Stimulated activated CD4-positive, alpha-beta T cell treated with anti-CD3 and anti-CD28 coated beads, Interleukin-12 subunit alpha, Interleukin-12 subunit beta, amount 100 ng/mL, for 48 hours (primary cell): Measurements from ENCODE around the gene RNF31.

Experiments used
- DNase-seq, 3 donors: peaks; one replicate each; pipeline ENCODE4 v3.0.0-alpha.2; 2020; ENCODE audit warnings: low read depth in 2 of 3, low spot score in 1 of 3

Gene RNF31

DNA sequence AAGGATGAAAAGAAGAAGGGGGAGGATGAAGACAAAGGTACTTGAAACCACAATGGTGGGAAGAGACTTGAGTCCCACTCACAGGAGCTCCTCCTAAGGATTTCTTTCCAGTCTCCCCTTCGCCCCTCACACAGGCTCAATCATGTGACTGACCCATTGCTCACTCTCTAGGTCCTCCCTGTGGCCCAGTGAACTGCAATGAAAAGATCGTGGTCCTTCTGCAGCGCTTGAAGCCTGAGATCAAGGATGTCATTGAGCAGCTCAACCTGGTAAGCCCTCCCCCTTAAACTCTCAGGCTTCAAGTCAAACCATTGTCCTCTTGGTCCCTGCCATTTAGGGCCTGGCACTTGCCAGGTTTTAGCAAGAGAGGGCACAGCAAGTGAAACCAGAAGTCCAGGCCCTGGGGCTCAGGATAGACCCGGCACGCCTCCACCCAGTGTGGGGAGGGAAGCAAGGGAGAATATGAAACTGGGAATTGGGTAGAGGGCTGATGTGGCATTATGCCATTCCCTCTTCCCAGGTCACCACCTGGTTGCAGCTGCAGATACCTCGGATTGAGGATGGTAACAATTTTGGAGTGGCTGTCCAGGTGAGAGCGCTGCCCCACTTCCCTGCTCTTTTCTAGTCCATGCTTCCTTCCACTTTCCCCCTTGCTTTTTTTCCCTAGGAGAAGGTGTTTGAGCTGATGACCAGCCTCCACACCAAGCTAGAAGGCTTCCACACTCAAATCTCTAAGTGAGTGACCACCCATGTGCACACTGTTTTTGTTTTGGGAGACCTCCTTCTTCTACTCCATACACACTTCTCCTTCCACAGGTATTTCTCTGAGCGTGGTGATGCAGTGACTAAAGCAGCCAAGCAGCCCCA is 9.5 kb upstream of the RNF31 start:
- no peak for DNase-seq

DNA sequence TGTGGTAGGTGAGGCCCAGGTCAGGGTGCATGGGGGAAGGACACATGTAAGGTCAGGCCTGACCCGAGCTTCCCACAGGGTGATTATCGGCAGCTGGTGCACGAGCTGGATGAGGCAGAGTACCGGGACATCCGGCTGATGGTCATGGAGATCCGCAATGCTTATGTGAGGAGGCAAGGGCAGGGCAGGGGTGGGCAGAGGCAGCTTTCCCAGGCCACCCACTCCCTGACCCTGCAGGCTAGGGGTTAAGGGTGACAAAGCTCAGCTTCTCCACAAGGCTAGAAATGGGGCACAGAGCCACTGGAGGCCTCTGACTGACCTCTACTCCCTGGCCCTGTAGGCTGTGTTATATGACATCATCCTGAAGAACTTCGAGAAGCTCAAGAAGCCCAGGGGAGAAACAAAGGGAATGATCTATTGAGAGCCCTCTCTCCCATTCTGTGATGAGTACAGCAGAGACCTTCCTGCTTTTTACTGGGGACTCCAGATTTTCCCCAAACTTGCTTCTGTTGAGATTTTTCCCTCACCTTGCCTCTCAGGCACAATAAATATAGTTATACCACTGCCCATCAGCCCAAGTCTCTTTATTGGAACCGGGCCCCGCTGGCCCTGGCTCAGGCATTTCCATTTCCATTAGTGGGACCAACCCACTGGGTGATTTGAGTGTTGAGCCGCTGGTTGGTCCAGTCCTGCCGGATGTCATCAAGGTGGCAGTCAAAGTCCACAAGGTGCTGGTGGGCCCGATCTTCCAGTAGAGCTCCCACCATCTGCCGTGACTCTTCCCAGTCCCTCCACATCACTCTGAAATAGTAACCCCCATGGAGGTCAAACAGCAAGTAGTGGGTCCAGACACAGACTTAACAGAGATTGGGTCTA is 8.7 kb upstream of the RNF31 start:
- no peak for DNase-seq

DNA sequence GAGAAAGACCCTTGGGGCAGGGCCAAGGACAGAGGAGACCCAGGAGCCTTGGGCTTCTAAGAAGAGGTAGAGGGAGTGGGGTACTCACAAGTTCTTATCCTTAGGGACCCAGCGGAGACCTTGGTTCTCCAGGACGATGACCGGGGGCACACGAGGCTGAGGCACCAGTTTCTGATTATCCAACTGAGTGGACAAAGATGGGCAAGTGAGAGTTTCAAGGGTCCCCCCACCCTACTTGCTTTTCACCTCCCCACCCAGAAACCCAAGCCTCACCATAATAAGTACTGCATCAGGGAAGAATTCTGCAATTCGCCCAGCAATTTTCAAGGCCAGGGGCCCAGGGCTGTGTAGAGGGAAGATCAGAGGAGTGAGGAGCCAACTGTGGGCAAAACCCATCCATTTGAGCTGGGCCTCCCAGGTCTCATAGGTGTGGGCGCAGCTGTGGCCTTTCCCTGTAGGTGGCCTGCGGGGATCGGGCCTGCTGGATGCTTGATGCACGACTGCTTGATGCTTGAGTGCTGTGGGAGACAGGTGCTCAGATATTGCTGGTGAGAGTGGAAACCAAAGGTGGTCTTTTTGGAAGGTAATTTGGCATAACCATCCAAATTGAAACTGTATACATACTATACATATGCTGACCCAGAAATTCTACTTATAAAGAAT is 7.9 kb upstream of the RNF31 start:
- no peak for DNase-seq

DNA sequence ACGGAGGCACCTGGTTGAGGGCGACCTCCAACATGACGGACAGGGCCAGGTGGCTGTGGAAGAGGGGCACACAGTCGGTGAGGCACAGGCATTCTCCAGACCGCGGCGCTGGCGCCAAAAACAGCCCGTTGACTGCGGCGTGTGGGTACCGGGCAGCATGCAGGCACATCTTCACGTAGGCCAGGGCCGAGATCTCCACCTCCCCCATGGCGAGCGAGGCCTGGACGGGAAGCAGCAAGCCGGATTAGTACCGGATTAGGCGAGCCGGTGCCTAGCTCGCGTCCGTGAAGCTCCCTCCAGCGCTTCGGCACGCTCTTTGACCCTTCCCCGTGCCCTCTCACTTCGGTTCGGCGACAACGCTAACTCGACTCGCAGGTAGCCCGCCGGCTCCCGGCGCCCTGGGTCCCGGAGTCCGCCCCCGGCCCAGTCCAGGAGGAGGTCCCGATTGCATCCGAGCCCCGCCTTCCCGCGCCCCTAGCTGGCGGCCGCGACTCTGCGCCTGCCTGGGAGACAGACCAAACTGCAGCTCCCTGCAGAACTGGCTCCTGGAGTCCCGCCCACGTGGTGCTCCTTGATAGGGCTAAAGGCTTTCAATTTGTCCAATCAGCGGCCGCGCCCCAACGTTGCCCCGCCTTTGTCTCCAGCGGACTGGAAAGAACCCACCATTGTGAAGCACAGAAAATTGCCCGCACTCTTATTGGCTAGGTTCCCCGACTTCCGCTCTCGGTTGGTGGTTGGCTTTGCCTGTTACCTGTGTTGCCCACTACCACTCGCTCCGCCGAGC is 6.0 kb upstream of the RNF31 start, which contains the start of gene EMC9:
EMC9 (minus strand) TSS at position 495 of the 784 bp plus-strand sequence; CDS start at position 208, 287 bp downstream.
- DNase-seq: peak; percentile 99 to 100 (median 100)

DNA sequence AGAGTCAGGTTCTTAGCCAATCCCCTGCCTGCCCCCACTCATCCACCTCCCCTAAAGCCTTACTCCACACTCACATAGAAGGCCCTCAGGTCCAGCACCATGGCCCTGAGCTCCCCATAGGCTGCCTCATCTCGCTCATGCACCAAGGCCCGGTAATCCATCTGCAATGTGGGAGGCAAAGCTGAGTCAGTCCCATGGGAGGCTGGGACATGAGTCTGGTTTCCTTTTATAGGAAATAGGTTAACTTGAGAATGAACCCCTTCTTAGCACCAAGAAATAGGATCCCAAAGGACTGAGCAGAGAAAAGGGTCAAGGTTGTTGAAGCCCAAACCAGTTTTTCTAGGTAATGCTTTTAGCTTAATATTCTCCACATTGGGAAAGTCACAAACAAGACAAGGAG is 3.8 kb upstream of the RNF31 start:
- DNase-seq: no peak

DNA sequence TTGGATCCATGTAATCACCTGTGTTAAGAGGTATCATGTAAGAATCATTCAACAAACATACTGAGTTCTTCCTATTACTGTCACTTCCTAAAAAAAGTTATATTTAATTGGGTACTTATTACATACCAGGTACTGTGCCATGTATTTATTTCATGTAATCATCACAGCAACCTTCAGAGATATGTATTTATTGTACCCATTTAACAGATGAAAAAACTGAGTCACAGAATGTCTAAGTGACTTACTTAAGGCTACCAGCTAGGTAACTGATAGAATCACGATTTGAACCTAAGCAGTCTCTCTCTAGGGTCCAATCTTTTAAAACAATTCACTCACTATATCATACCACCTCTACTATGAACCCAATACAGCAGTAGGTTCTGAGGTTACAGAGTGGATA is 2.8 kb upstream of the RNF31 start:
- no peak for DNase-seq

DNA sequence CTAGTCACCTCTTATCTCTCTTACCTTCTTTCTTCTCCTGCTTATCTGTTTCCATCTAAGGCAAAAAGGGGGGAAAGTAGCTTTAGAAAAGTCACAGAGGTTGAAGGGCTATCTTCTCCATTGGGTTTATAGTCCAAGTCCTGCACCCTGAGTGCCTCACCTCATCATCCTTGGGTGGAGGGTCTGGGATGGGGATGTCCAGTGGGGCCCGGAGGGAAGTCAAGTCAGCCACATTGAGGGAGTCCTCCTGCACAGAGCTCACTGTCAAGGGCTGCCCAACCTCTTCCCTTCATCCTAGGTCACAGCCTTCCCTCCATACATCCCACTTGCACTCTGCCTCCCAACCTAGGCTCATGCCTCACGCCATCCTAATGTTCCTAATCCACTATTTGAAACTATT is 2.1 kb upstream of the RNF31 start:
- DNase-seq: no peak

DNA sequence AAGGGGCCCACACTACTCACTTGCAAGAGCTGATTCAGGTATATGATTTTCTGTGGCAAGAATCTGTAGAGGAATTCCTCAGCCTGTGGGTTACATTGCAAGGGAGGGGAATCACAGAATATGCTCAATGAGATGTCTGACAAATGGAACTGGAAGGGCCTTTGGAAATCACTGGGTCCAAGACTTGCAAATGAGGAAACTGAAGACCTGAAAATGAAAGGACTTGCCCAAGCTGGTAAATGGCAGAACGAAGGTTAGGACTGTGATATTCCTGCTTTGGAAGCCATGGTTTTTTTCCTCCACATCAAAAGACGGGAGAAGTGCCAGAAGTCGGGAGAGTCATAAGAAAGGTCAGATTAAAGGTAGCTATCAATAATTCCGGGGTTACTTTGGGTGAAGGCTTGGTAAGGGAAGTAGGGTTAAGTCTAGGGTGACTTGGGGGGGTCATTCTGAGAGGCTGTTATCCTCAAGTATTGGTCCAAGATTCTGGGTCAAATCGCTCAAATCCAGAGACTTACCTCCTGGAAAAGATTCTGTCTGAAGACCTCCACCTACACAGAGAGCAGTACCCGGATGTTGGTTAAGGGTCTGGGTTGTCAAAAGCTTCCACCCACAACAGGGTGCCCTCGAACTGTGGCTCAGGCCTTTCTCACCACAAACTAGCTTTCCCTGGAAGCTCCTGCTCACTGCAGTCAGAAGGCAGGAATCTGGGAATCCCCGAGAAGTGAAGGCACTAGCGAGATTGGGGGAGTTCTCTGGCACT is 1.4 kb upstream of the RNF31 start:
- DNase-seq: no peak

DNA sequence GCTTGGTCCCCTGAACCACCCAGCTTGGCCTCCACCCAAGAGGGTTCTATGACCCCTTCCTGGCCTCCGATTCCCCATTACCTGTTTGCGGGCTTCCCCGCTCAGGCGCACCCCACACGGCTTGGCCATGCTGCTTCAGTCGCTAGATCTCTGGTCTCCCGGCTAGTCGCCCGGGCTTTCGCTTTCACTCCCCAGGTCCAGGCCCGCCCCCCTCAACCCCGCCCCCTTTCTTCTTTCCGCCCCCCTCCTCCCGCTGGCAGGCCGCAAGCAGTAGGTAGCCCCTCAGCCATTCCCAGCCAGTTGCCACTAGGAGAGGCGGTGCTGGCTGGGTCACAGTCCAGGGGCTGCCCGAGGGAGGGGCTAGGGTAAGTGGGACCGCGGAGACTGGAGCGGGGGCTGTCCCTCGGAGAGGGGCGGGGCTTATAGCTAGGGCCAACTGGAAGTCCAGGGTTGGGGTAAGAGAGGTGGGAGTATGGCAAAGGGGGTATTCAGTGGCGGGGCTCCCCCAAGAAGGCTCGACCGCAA is 783 bp upstream of the RNF31 start, which contains the start of gene PSME2:
PSME2 (minus strand) TSS at position 158 of the 525 bp plus-strand sequence; CDS start at position 129, 29 bp downstream.
- DNase-seq: peak; percentile 85 to 92 (median 92)

DNA sequence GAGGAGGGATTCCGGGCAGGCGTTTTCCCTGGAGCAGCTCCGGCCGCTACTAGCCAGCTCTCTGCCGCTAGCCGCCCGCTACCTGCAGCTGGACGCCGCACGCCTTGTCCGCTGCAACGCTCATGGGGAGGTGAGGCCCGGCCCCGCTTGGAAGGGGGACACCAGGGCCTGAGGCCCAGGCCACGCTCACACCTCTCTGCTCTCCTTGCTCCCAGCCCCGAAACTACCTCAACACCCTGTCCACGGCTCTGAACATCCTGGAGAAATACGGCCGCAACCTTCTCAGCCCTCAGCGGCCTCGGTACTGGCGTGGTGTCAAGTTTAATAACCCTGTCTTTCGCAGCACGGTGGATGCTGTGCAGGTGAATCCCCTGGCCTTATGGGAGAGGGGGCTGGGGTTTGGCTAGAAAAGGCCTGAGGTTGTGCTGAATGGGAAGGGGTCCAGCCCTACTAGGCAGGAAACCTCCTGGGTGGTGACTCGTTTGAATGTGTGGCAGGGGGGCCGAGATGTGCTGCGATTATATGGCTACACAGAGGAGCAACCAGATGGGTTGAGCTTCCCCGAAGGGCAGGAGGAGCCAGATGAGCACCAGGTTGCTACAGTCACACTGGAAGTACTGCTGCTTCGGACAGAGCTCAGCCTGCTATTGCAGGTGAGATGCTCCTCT is 597 bp downstream of the RNF31 start:
- DNase-seq: no peak

DNA sequence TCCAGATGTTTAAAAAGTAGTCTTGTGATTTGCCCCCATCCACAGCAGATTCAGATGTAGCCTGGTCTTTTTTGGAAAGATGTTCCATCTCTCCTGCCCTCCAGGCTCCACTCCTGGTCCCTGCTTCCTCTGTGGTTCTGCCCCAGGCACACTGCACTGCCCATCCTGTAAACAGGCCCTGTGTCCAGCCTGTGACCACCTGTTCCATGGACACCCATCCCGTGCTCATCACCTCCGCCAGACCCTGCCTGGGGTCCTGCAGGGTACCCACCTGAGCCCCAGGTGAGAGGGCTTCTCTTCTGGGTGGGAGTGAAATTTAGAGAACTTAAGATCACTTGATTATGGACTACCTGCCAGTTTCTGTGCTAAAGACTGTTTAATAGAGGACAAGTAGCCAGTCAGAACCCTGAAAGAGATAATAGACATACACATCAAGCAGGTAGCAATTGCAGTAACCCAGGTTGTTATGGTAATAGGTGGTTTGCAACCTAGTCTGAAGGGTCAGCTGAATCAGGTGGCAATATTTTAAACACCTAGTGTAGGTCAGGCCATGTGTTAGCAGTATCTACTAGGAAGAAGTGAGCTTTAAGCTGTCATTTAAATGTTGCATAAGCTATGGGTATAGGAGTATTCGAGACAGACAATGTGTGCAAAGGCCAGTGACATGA is 2.1 kb downstream of the RNF31 start:
- DNase-seq: no peak

DNA sequence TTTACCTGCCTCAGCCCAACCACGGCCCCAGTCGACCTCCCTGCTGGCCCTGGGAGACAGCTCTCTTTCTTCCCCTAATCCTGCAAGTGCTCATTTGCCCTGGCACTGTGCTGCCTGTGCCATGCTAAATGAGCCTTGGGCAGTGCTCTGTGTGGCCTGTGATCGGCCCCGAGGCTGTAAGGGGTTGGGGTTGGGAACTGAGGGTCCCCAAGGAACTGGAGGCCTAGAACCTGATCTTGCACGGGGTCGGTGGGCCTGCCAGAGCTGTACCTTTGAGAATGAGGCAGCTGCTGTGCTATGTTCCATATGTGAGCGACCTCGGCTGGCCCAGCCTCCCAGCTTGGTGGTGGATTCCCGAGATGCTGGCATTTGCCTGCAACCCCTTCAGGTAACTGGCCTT is 2.8 kb downstream of the RNF31 start:
- no peak for DNase-seq

DNA sequence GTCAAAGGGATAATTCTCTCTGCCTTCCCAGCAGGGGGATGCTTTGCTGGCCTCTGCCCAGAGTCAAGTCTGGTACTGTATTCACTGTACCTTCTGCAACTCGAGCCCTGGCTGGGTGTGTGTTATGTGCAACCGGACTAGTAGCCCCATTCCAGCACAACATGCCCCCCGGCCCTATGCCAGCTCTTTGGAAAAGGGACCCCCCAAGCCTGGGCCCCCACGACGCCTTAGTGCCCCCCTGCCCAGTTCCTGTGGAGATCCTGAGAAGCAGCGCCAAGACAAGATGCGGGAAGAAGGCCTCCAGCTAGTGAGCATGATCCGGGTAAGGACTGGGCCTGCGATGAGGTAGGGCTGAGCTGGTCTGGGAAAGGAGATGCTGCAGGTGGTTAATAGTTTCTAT is 3.3 kb downstream of the RNF31 start:
- no peak for DNase-seq

DNA sequence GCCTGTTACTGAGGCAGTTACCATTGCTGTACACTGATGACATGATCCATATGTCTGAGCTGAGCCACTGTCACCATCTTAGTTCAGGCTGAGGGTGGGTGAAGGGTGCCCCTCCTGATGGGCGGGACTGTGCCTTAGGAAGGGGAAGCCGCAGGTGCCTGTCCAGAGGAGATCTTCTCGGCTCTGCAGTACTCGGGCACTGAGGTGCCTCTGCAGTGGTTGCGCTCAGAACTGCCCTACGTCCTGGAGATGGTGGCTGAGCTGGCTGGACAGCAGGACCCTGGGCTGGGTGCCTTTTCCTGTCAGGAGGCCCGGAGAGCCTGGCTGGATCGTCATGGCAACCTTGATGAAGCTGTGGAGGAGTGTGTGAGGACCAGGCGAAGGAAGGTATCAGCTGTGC is 3.7 kb downstream of the RNF31 start:
- DNase-seq: no peak

DNA sequence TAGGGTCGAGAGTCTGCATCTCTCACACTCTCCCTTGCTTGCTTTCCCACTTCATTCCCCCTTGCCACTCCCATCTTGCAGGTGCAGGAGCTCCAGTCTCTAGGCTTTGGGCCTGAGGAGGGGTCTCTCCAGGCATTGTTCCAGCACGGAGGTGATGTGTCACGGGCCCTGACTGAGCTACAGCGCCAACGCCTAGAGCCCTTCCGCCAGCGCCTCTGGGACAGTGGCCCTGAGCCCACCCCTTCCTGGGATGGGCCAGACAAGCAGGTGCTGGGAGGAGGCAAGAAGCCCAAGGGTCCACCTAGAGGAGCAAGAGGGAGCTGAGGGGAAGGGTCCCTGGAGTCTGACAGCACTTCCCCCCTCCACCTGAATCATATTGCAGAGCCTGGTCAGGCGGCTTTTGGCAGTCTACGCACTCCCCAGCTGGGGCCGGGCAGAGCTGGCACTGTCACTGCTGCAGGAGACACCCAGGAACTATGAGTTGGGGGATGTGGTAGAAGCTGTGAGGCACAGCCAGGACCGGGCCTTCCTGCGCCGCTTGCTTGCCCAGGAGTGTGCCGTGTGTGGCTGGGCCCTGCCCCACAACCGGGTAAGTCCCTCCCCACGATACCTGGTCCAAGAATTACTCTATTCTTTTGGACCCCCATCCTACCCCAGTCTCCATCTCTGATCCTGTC is 4.2 kb downstream of the RNF31 start:
- no peak for DNase-seq

DNA sequence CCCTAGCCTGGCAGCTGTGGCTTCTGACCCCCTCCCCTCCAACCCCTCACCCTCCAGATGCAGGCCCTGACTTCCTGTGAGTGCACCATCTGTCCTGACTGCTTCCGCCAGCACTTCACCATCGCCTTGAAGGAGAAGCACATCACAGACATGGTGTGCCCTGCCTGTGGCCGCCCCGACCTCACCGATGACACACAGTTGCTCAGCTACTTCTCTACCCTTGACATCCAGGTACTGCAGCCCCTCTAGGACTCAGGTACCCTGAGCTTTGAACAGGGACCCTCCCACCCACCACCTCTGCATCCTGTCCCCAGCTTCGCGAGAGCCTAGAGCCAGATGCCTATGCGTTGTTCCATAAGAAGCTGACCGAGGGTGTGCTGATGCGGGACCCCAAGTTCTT is 7.8 kb downstream of the RNF31 start:
- no peak for DNase-seq

DNA sequence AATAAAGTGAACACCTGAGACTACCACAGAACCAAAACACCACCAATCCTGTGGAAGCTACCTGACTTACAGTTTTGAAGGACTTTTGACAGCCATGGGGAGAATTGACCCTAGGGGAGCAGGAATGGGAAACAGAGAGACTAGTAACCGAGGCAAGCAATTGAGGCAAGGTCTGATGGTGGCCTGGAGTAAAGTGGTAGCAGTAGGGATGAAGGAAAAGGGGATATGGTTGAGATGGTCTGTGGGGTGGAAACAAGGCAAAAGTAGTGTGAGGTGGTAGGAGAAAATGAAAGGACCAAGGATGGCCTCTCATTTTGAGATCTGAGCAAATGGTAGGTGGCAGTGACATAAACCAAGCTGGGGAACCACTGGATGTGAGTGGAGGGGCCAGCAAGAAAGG is 9.5 kb downstream of the RNF31 start:
- DNase-seq: no peak

DNA sequence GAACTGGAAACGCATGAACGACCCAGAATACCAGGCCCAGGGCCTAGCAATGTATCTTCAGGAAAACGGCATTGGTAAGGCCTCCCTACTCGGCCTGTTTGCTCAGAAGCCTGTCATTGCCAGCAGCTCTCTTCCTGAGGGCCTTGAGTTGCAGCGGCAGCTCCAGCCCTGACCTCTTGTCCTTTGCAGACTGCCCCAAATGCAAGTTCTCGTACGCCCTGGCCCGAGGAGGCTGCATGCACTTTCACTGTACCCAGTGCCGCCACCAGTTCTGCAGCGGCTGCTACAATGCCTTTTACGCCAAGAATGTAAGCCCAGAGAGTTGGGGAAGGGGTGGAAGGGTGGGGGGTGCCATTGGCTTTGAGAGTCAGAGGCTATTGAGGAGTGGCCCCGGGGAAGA is 10.0 kb downstream of the RNF31 start:
- no peak for DNase-seq
